Common myeloid progenitor, CD34-positive (primary cell): ENCODE data around the gene STRBP.
A peak's percentile ranks its signal among the peaks of the same experiment; 100 is the strongest.
"Not testable (repeated sequence)": the region's sequence is repeated elsewhere in the genome, so short reads cannot be mapped to it uniquely, and the experiment has no call there.

Experiments used
- CTCF ChIA-PET: fragments of 350-600 bp; sonication (Branson Sonifier 250); formaldehyde crosslinking; loops from one replicate; lab custom pipeline; 2021; ENCODE audit warnings: antibody characterized with exemption; lab: Charles Lee
- POLR2A ChIA-PET: fragments of 350-600 bp; sonication (Branson Sonifier 250); formaldehyde crosslinking; loops from one replicate; lab custom pipeline; 2021; ENCODE audit warnings: antibody characterized with exemption; lab: Charles Lee
- DNase-seq, 3 donors: peaks; one replicate each; pipeline versions ENCODE4 v3.0.0 to v3.0.0-alpha.2; 2013
- H3K27ac ChIP-seq, 2 experiments: 1 replicate in 1 of 2; 2 replicates in 1 of 2; pipeline ENCODE4 v1.7.0; 2013; ENCODE audit warnings: inconsistent platforms in 2 of 2, low read length in 2 of 2, mild to moderate bottlenecking in 2 of 2, low read depth in 1 of 2, moderate library complexity in 1 of 2; ENCODE audit not compliant: severe bottlenecking in 2 of 2, insufficient read depth in 1 of 2, poor library complexity in 1 of 2
- H3K27me3 ChIP-seq, 5 experiments: replicated peaks in 2 of 5; 1 replicate in 3 of 5; 2 replicates in 2 of 5; pipeline versions ENCODE4 v1.6.1 to v1.7.0; 2013; ENCODE audit warnings: low read length in 4 of 5, mild to moderate bottlenecking in 2 of 5, moderate library complexity in 2 of 5, inconsistent platforms in 1 of 5; ENCODE audit not compliant: insufficient read depth in 5 of 5, control insufficient read depth in 4 of 5
- H3K36me3 ChIP-seq, 4 experiments: 1 replicate in 2 of 4; 2 replicates in 2 of 4; pipeline versions ENCODE4 v1.6.1 to v1.7.0; 2013; ENCODE audit warnings: low read length in 3 of 4, control low read depth in 1 of 4, mild to moderate bottlenecking in 1 of 4; ENCODE audit not compliant: control insufficient read depth in 4 of 4, insufficient read depth in 4 of 4
- H3K4me1 ChIP-seq, 4 experiments: 1 replicate in 3 of 4; 2 replicates in 1 of 4; pipeline versions ENCODE4 v1.6.1 to v1.7.1; 2013; ENCODE audit warnings: low read length in 3 of 4, mild to moderate bottlenecking in 3 of 4, control low read depth in 1 of 4, inconsistent platforms in 1 of 4, moderate library complexity in 1 of 4; ENCODE audit not compliant: control insufficient read depth in 4 of 4, insufficient read depth in 4 of 4; ENCODE audit errors: control extremely low read depth in 1 of 4
- H3K4me3 ChIP-seq, 7 experiments: 1 replicate in 4 of 7; 2 replicates in 3 of 7; pipeline versions ENCODE4 v1.5.1 to v1.7.0; 2013; ENCODE audit warnings: mild to moderate bottlenecking in 7 of 7, low read length in 6 of 7, moderate library complexity in 6 of 7, inconsistent platforms in 2 of 7, low read depth in 2 of 7, control low read depth in 1 of 7; ENCODE audit not compliant: insufficient read depth in 4 of 7, control insufficient read depth in 1 of 7; ENCODE audit errors: extremely low read depth in 1 of 7
- H3K9me3 ChIP-seq, 5 experiments: 1 replicate in 4 of 5; 2 replicates in 1 of 5; pipeline versions ENCODE4 v1.6.1 to v1.7.1; 2013; ENCODE audit warnings: low read length in 4 of 5, mild to moderate bottlenecking in 2 of 5, inconsistent platforms in 1 of 5, low read depth in 1 of 5, moderate library complexity in 1 of 5; ENCODE audit not compliant: control insufficient read depth in 4 of 5, insufficient read depth in 2 of 5; ENCODE audit errors: control extremely low read depth in 1 of 5
- WGBS: methylation state at CpG from one replicate; pipeline ENCODE4 v1.1.5; 2013; ENCODE audit not compliant: insufficient coverage; 5-methylcytosine and 5-hydroxymethylcytosine counted together

Gene STRBP

DNA sequence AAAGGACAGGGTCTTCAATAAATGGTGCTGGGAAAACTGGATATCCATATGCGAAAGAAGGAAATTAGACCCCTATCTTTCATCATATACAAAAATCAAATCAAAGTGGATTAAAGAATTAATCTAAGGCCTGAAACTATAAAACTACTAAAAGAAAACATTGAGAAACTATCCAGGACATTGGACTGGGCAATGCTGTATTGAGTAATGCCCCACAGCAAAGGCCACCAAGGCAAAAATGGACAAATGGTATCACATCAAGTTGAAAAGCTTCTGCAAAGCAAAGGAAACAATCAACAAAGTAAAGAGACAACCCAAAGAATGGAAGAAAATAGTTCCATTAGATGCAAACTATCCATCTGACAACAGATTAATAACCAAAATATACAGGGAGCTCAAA, 72.3 kb downstream of the STRBP start:
- Histone ChIP-seq H3K36me3 (peaks cover 0 to 2% (median 0%) of the 10 kb centered on the region in 4 experiments), H3K27ac (no peak overlapping the region), H3K27me3 (no peaks in the 10 kb centered on the region), H3K4me1 (no peaks in the 10 kb centered on the region), H3K9me3 (no peaks in the 10 kb centered on the region), H3K4me3 (no peak overlapping the region)
- CTCF ChIA-PET = interaction anchor here (1.1 kb wide), 1 partner anchor 11 kb away, joined by 3 read pairs; no protein-coding TSS in a partner anchor
- POLR2A ChIA-PET = no interaction called here
- no CpG with 5 or more reads among the region's 1 CpG for WGBS
- no peak for DNase-seq

DNA sequence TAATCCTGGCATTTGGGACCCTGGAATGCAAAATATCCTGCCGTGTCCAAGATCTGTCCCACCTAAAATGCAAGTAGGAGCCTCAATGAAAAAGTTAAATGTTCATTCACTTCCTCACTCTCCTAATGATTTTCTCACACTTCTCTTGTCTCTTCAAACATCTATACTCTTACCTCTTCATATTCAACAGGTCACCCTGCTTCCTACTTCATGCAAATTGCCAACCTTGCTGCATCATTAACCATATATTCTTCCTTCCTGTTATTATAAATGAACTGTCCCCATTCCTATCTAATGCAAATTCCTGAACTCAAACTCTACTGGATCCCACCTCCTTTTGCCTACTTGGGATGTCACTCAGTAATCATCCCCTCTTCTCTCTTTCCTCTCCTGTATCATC, 74.4 kb downstream of the STRBP start:
- Histone ChIP-seq H3K4me1 (no peaks in the 10 kb centered on the region), H3K36me3 (peaks cover 0 to 2% (median 0%) of the 10 kb centered on the region in 4 experiments), H3K4me3 (no peak overlapping the region), H3K27ac (no peak overlapping the region), H3K27me3 (no peaks in the 10 kb centered on the region), H3K9me3 (no peaks in the 10 kb centered on the region)
- ChIA-PET POLR2A (no interaction called here), CTCF (no interaction called here)
- no peak for DNase-seq
- WGBS = no CpG with 5 or more reads among the region's 1 CpG

DNA sequence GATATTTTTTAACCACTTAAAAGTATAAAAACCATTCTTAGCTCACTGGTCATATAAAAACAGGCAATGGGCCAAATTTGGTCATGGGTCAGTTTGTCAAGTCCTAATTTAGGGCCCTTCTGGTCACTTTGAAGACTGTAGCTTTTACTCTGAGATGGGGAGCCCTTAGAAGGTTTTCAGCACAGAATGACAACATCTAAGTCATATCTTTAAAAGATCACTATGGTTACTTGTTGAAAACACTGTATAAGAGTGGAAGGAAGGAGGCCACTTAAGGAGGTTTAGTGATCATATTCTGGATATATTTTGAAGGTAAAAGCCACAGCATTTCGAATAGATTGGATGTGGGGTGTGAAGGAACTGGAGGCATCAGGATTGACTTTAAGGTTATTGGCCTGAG, 76.7 kb downstream of the STRBP start:
- DNase-seq = peak in 2 of 3 donors; percentile 43 to 56
- 50% methylated on average over 1 of the region's 1 CpG for WGBS
- H3K9me3 ChIP-seq = no peaks in the 10 kb centered on the region
- no peak overlapping the region for H3K4me3 ChIP-seq
- CTCF ChIA-PET = interaction anchor here (1.0 to 1.2 kb wide), 3 partner anchors 20 to 160 kb away, joined by 3 read pairs; no protein-coding TSS in a partner anchor
- peaks cover 0 to under 1% (median 0%) of the 10 kb centered on the region in 4 experiments for H3K36me3 ChIP-seq
- no peaks in the 10 kb centered on the region for H3K27me3 ChIP-seq
- peak overlapping the region in 1 of 2 experiments; percentile 31 for H3K27ac ChIP-seq
- POLR2A ChIA-PET = no interaction called here
- H3K4me1 ChIP-seq = no peaks in the 10 kb centered on the region

DNA sequence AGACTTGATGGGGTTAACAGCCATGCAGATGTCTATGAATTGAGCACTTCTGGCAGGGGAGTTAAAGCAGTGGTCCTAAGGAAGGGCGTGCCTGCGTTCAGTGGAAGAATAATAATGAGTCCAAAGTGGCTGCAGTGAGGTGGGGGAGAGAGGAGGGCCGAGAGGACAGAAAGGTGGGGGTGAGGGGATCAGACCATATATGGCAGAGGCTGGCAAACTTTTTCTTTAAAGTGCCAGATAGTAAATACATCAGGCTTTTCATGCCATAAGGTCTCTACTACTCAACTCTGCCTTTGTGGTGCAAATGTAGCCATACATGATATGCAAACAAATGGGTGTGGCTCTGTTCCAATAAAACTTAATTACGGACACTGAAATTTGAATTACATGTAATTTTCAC, 77.1 kb downstream of the STRBP start:
- CTCF ChIA-PET = interaction anchor here (1.0 to 1.2 kb wide), 2 partner anchors 19 to 34 kb away, joined by 3 read pairs; no protein-coding TSS in a partner anchor
- no peaks in the 10 kb centered on the region for H3K27me3 ChIP-seq
- 90% methylated on average over 4 of the region's 4 CpGs for WGBS
- POLR2A ChIA-PET = no interaction called here
- no peaks in the 10 kb centered on the region for H3K4me1 ChIP-seq
- no peak overlapping the region for H3K4me3 ChIP-seq
- peak in 2 of 3 donors; percentile 7 to 26 for DNase-seq
- H3K27ac ChIP-seq = no peak overlapping the region
- no peaks in the 10 kb centered on the region for H3K36me3 ChIP-seq
- H3K9me3 ChIP-seq = no peaks in the 10 kb centered on the region

DNA sequence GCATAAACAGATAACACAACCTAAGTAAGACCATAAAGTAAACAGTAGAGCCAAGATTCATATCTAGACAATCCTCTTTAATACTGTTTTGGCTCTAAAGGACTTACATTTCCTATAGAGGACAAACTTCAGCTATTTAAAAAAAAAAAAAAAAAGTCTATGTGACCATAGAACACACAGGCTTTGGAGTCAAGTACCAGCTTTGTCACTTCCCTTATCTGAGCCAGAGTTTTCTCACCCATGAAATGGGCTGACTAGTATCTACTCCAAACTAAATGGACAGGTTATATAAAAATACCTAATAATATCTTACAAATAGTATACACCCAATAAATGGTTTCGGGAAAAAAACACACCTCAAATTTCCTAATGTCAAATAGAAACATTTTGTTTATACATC, 81.3 kb downstream of the STRBP start:
- Histone ChIP-seq H3K9me3 (no peaks in the 10 kb centered on the region), H3K36me3 (peaks cover 0 to 7% (median 5%) of the 10 kb centered on the region in 4 experiments), H3K27me3 (no peaks in the 10 kb centered on the region), H3K27ac (no peak overlapping the region), H3K4me3 (no peak overlapping the region), H3K4me1 (no peaks in the 10 kb centered on the region)
- ChIA-PET POLR2A (interaction anchor here (0.6 kb wide), 1 partner anchor 19 kb away, joined by 6 read pairs; no protein-coding TSS in a partner anchor), CTCF (no interaction called here)
- WGBS = no CpG with 5 or more reads among the region's 1 CpG
- no peak for DNase-seq

DNA sequence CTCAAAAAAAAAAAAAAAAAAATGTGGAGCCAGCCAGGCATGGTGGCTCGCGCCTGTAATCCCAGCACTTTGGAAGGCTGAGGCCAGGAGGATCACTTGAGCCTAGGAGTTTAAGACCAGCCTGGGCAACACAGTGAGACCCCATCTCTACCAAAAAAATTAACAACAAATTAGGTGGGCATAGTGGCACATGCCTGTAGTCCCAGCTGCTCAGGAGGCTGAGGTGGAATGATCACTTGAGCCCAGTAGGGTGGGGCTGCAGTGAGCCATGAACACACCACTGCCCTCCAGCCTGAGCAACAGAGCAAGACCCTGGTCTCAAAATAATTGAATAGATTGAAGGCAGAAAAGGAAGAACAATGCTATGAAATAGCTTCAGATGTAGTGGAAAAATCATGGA, 82.4 kb downstream of the STRBP start:
- no CpG with 5 or more reads among the region's 2 CpGs for WGBS
- not testable (repeated sequence) for DNase-seq

DNA sequence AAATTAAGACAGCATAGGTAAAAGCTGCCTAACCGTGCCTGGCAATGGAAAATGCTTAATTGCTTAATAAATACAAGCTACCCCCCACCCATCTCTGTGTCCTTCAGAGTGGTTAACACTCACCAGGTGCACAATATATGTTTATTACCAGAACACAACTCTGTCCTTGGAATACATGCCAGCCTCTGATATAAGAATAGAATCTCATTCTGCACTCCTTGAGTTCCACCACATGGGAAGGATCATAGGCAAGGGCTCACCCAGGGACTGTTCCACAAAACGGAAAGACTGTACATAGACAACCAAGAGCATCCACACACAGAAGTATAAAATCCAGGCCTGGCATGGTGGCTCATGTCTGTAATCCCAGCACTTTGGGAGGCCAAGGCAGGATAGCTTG, 91.4 kb downstream of the STRBP start:
- ChIA-PET POLR2A (no interaction called here), CTCF (interaction anchor here (0.7 to 1.0 kb wide), 2 partner anchors 9 kb away, joined by 3 read pairs; no protein-coding TSS in a partner anchor)
- no peaks in the 10 kb centered on the region for H3K9me3 ChIP-seq
- H3K27me3 ChIP-seq = no peaks in the 10 kb centered on the region
- H3K36me3 ChIP-seq = peaks cover 3 to 11% (median 4%) of the 10 kb centered on the region in 4 experiments
- peaks cover 0 to 12% (median 0%) of the 10 kb centered on the region in 4 experiments for H3K4me1 ChIP-seq
- no peak overlapping the region for H3K4me3 ChIP-seq
- no peak for DNase-seq
- WGBS = 100% methylated on average over 1 of the region's 2 CpGs
- no peak overlapping the region for H3K27ac ChIP-seq

More for the DNA sequence above, 82.4 kb downstream of the STRBP start:
- CTCF ChIA-PET = interaction anchor here (1.0 to 1.7 kb wide), 2 partner anchors 10 to 12 kb away, joined by 3 to 4 read pairs; no protein-coding TSS in a partner anchor
- H3K27ac ChIP-seq, H3K9me3 ChIP-seq, POLR2A ChIA-PET, H3K27me3 ChIP-seq, H3K4me3 ChIP-seq, H3K36me3 ChIP-seq, H3K4me1 ChIP-seq: not testable (repeated sequence)
